NCI-H2107 (cell line): Measurements from ENCODE around the gene WNT2B.
"Not testable (repeated sequence)": the region's sequence is repeated elsewhere in the genome, so short reads cannot be mapped to it uniquely, and the experiment has no call there.

ENCODE experiments used
- DNase-seq: peaks from one replicate; lab custom pipeline; 2025; lab: John Stamatoyannopoulos, UW

WNT2B gene

GRCh38 chr1:112508278-112509004 lies at the start of gene WNT2B:
WNT2B (plus strand) TSS chr1:112508965; CDS start chr1:112509263, 298 bp downstream.
- no peak for DNase-seq

- DNase-seq = no peak
These were observed 48.1 kb upstream of the WNT2B start for GRCh38 chr1:112460615-112461014.

- no peak for DNase-seq
These were observed 47.4 kb upstream of the WNT2B start for GRCh38 chr1:112461200-112461871.

- DNase-seq = no peak
These were observed 45.8 kb upstream of the WNT2B start for GRCh38 chr1:112462953-112463279.

- DNase-seq = no peak
These were observed 44.3 kb upstream of the WNT2B start for GRCh38 chr1:112464501-112464900.

GRCh38 chr1:112465122-112465521 lies 43.6 kb upstream of the WNT2B start:
- DNase-seq = no peak

GRCh38 chr1:112466078-112466660 lies 42.6 kb upstream of the WNT2B start:
- DNase-seq = peak; percentile 94

GRCh38 chr1:112470324-112470723 lies 38.4 kb upstream of the WNT2B start:
- not testable (repeated sequence) for DNase-seq

- no peak for DNase-seq
These were observed 37.8 kb upstream of the WNT2B start for GRCh38 chr1:112470966-112471365.

GRCh38 chr1:112472142-112472541 lies 36.6 kb upstream of the WNT2B start:
- no peak for DNase-seq

- no peak for DNase-seq
These were observed 31.2 kb upstream of the WNT2B start for GRCh38 chr1:112477550-112477949.

GRCh38 chr1:112478314-112478713 lies 30.5 kb upstream of the WNT2B start:
- DNase-seq = no peak

- not testable (repeated sequence) for DNase-seq
These were observed 22.7 kb upstream of the WNT2B start for GRCh38 chr1:112486063-112486462.

- DNase-seq = not testable (repeated sequence)
These were observed 21.1 kb upstream of the WNT2B start for GRCh38 chr1:112487686-112488085.

GRCh38 chr1:112488141-112488540 lies 20.6 kb upstream of the WNT2B start:
- DNase-seq = no peak

- no peak for DNase-seq
These were observed 16.7 kb upstream of the WNT2B start for GRCh38 chr1:112492076-112492475.

GRCh38 chr1:112493351-112493750 lies 15.4 kb upstream of the WNT2B start:
- no peak for DNase-seq

GRCh38 chr1:112496290-112496689 lies 12.5 kb upstream of the WNT2B start:
- no peak for DNase-seq

- DNase-seq = peak; percentile 37
These were observed 6.7 kb upstream of the WNT2B start for GRCh38 chr1:112501810-112502641.

- no peak for DNase-seq
These were observed 5.9 kb upstream of the WNT2B start for GRCh38 chr1:112502826-112503225.

- DNase-seq = no peak
These were observed 4.6 kb upstream of the WNT2B start for GRCh38 chr1:112504001-112504660.
